ENCODE measurements around the gene SLC16A4. TPM values are rescaled to one million over a fixed set of nuclear protein-coding genes. Genes with fewer than 3 reads are reported as not detected.
A peak's percentile ranks its signal among the peaks of the same experiment; 100 is the strongest.

The SLC16A4 gene
- total RNA-seq, 4 donors from 2014 or later: 0.21 to 1.6 (median 0.89) TPM

DNA sequence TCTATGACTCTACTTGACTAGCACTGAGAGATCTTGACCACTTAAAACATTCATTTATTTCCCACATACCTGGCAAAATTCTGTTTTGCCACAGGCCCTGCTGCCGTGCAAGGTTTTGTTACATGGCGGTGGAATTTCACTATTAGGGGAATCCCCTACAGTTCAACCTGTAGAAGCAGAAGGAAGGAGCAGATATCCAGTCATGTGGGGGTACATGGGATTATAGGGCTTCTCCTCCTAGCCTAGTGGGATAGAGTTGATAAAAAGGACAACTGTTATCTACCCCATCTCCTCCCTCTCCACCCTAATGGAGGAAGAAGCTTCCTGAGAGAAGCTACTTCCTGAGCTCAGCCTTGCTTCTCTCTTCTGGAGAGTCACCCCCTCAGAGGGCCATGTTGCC, 42.4 kb upstream of the SLC16A4 start:
- no peak for DNase-seq (ENCODE audit: low spot score in 2 of 2)
- no peak overlapping the region for H3K4me3 ChIP-seq (ENCODE audit: low read depth, poor library complexity, severe bottlenecking)
- intact Hi-C loops (cut with DNase I; ENCODE audit: low total_unique reads): no loop called here
- 82 to 88% methylated on average over 2 of the region's 2 CpGs for WGBS, 2 donors
- TF ChIP-seq POLR2A (IDR thresholded peaks at IDR 0.05): no peak
- TF ChIP-seq, protein P1, sequence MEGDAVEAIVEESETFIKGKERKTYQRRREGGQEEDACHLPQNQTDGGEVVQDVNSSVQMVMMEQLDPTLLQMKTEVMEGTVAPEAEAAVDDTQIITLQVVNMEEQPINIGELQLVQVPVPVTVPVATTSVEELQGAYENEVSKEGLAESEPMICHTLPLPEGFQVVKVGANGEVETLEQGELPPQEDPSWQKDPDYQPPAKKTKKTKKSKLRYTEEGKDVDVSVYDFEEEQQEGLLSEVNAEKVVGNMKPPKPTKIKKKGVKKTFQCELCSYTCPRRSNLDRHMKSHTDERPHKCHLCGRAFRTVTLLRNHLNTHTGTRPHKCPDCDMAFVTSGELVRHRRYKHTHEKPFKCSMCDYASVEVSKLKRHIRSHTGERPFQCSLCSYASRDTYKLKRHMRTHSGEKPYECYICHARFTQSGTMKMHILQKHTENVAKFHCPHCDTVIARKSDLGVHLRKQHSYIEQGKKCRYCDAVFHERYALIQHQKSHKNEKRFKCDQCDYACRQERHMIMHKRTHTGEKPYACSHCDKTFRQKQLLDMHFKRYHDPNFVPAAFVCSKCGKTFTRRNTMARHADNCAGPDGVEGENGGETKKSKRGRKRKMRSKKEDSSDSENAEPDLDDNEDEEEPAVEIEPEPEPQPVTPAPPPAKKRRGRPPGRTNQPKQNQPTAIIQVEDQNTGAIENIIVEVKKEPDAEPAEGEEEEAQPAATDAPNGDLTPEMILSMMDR (IDR thresholded peaks at IDR 0.05): no peak

DNA sequence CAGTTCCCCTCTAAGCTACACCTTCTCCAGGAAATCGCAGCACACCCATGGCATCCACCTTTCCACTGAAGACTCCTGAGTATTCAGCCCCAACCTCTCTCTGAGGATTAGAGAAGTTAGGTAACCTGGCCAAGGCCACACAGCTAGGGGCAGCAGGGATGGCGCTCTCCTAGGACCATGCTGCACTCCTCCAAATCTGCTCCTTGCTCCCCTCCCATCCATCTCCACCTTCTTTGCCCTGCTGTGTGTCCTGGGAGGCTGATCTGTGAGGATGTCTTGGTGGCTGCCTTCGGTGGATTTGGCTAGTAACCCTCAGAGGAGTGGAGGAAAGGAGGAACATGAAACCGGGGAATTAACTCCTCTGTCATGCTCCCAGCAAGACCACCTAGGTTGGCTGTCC, 40.1 kb upstream of the SLC16A4 start:
- no peak for DNase-seq (ENCODE audit: low spot score in 2 of 2)
- intact Hi-C loops (cut with DNase I; ENCODE audit: low total_unique reads): no loop called here
- H3K4me3 ChIP-seq (ENCODE audit: low read depth, poor library complexity, severe bottlenecking): no peak overlapping the region
- 83 to 84% methylated on average over 4 of the region's 4 CpGs for WGBS, 2 donors
- TF ChIP-seq POLR2A (IDR thresholded peaks at IDR 0.05): no peak
- TF ChIP-seq, protein P1 (IDR thresholded peaks at IDR 0.05): no peak

GRCh38 chr1:110430366-110430765, 39.5 kb upstream of the SLC16A4 start:
- WGBS, 2 donors: 78 to 80% methylated on average over 6 of the region's 6 CpGs
- no peak overlapping the region for H3K4me3 ChIP-seq (ENCODE audit: low read depth, poor library complexity, severe bottlenecking)
- TF ChIP-seq, protein P1 (IDR thresholded peaks at IDR 0.05): no peak
- no peak for TF ChIP-seq POLR2A (IDR thresholded peaks at IDR 0.05)
- DNase-seq (ENCODE audit: low spot score in 2 of 2): no peak
- intact Hi-C loops (cut with DNase I; ENCODE audit: low total_unique reads): no loop called here

DNA sequence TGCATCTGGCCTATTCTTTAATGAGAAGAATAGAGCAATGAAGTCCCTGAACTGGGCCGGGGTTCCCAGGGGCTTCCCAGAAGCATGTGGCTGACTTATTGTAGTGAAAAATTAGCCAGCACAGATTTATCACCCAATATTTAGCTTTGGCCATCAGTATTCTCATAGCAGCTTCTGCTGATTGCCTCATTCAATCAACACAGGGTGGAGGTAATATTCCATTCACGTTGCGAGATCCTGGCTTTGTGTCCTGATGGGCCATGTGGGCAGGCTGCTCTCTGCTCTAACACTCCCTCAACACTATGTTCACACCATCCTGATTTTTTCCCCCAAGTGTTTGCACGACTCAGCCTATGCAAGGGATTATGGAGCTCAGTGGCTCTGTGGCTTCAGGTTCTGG, 38.1 kb upstream of the SLC16A4 start:
- no peak overlapping the region for H3K4me3 ChIP-seq (ENCODE audit: low read depth, poor library complexity, severe bottlenecking)
- intact Hi-C loops (cut with DNase I; ENCODE audit: low total_unique reads): loop anchor here (5.0 kb wide), 1 partner anchor 68 kb away; no protein-coding TSS in a partner anchor
- DNase-seq (ENCODE audit: low spot score in 2 of 2): peak in 1 of 2 donors; percentile 59
- TF ChIP-seq POLR2A (IDR thresholded peaks at IDR 0.05): no peak
- TF ChIP-seq, protein P1 (IDR thresholded peaks at IDR 0.05): no peak
- WGBS, 2 donors: 61 to 67% methylated on average over 4 of the region's 4 CpGs

DNA sequence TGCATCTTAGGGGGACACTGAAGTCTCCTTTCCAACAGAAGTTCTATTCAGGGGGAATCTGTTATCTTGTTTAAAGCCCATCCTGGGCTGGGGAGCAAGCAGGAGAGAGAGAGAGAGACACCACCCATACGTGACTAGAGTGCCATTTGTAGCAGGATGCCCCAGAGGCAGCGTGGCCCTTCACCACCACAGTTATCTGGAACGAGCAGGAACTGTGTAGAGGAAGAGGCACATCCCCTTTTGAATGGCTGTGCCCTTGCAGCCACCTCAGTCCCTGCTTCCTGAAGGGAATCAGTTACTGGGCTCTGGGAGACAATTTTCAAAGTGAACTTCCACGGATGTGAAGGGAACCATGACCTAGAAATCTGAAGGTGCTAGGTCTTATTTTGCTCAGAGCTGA, 36.0 kb upstream of the SLC16A4 start:
- DNase-seq (ENCODE audit: low spot score in 2 of 2): no peak
- 64 to 71% methylated on average over 4 of the region's 4 CpGs for WGBS, 2 donors
- intact Hi-C loops (cut with DNase I; ENCODE audit: low total_unique reads): loop anchor here (5.0 kb wide), 1 partner anchor 70 kb away; no protein-coding TSS in a partner anchor
- TF ChIP-seq, protein P1 (IDR thresholded peaks at IDR 0.05): no peak
- no peak for TF ChIP-seq POLR2A (IDR thresholded peaks at IDR 0.05)
- no peak overlapping the region for H3K4me3 ChIP-seq (ENCODE audit: low read depth, poor library complexity, severe bottlenecking)

- intact Hi-C loops (cut with DNase I; ENCODE audit: low total_unique reads): loop anchor here (5.0 kb wide), 1 partner anchor 72 kb away; no protein-coding TSS in a partner anchor
- TF ChIP-seq, protein P1 (IDR thresholded peaks at IDR 0.05): no peak
- TF ChIP-seq POLR2A (IDR thresholded peaks at IDR 0.05): no peak
- no peak overlapping the region for H3K4me3 ChIP-seq (ENCODE audit: low read depth, poor library complexity, severe bottlenecking)
- 64 to 68% methylated on average over 9 of the region's 9 CpGs for WGBS, 2 donors
- peak; percentile 77 to 90 for DNase-seq (ENCODE audit: low spot score in 2 of 2)
These were observed 34.9 kb upstream of the SLC16A4 start for GRCh38 chr1:110425612-110426152.

Measured in lower leg skin (tissue), 4 donors.